IPS-15b (cell line): ENCODE data around the gene SOX5.
"Not testable (repeated sequence)": the region's sequence is repeated elsewhere in the genome, so short reads cannot be mapped to it uniquely, and the experiment has no call there.

Experiments
- H3K27me3 ChIP-seq: one replicate; pipeline ENCODE4 v1.6.1; 2013; ENCODE audit warnings: low read length; ENCODE audit not compliant: control insufficient read depth, insufficient read depth
- H3K36me3 ChIP-seq: one replicate; pipeline ENCODE4 v1.6.1; 2013; ENCODE audit warnings: low read length; ENCODE audit not compliant: control insufficient read depth, insufficient read depth
- H3K4me1 ChIP-seq: one replicate; pipeline ENCODE4 v1.6.1; 2013; ENCODE audit warnings: mild to moderate bottlenecking, low read length; ENCODE audit not compliant: control insufficient read depth, insufficient read depth
- H3K4me3 ChIP-seq: one replicate; pipeline ENCODE4 v1.5.1; 2013; ENCODE audit warnings: low read depth, low read length
- H3K9ac ChIP-seq: one replicate; pipeline ENCODE4 v1.6.1; 2013; ENCODE audit warnings: low read depth, mild to moderate bottlenecking, low read length
- H3K9me3 ChIP-seq: one replicate; pipeline ENCODE4 v1.6.1; 2013; ENCODE audit warnings: mild to moderate bottlenecking, low read length; ENCODE audit not compliant: control insufficient read depth, insufficient read depth

SOX5 gene

GRCh38 chr12:23534196-23534595 is 415.3 kb downstream of the SOX5 start:
- Histone ChIP-seq H3K9ac (no peak overlapping the region), H3K36me3 (no peaks in the 10 kb centered on the region), H3K9me3 (no peaks in the 10 kb centered on the region), H3K4me1 (no peaks in the 10 kb centered on the region), H3K27me3 (no peaks in the 10 kb centered on the region), H3K4me3 (no peak overlapping the region)

GRCh38 chr12:23533699-23534098 is 415.8 kb downstream of the SOX5 start:
- Histone ChIP-seq H3K4me1 (no peaks in the 10 kb centered on the region), H3K4me3 (no peak overlapping the region), H3K9ac (no peak overlapping the region), H3K36me3 (no peaks in the 10 kb centered on the region), H3K9me3 (no peaks in the 10 kb centered on the region), H3K27me3 (no peaks in the 10 kb centered on the region)

DNA sequence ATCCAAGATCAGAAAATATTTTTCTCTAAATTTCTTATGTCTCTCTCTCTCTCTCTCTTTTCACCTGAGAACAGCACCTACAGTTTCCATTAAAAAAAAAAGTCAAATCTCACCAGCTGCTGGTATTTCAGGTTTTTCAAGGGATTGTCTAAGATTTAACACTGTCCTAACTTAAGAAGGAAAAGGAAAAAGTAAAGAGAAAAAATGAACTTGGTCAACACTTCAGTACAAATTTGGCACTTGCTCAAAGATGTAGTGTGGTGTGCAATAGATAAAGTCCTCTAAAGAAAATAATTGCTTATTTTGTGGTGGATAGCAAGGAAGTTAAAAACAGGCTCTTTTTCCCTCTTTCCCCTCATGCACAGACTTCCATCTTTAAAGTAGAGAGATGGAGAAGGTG is 416.2 kb downstream of the SOX5 start:
- no peaks in the 10 kb centered on the region for H3K36me3 ChIP-seq
- H3K4me3 ChIP-seq = no peak overlapping the region
- no peaks in the 10 kb centered on the region for H3K4me1 ChIP-seq
- no peak overlapping the region for H3K9ac ChIP-seq
- H3K9me3 ChIP-seq = no peaks in the 10 kb centered on the region
- no peaks in the 10 kb centered on the region for H3K27me3 ChIP-seq

GRCh38 chr12:23528316-23528715 is 421.2 kb downstream of the SOX5 start:
- Histone ChIP-seq H3K4me3 (no peak overlapping the region), H3K4me1 (no peaks in the 10 kb centered on the region), H3K36me3 (no peaks in the 10 kb centered on the region), H3K9ac (no peak overlapping the region), H3K9me3 (no peaks in the 10 kb centered on the region), H3K27me3 (no peaks in the 10 kb centered on the region)

GRCh38 chr12:23525450-23526072 is 423.9 kb downstream of the SOX5 start:
- Histone ChIP-seq H3K36me3 (no peaks in the 10 kb centered on the region), H3K9me3 (no peaks in the 10 kb centered on the region), H3K27me3 (no peaks in the 10 kb centered on the region), H3K9ac (no peak overlapping the region), H3K4me1 (no peaks in the 10 kb centered on the region), H3K4me3 (no peak overlapping the region)

GRCh38 chr12:23523339-23523738 is 426.1 kb downstream of the SOX5 start:
- no peaks in the 10 kb centered on the region for H3K4me1 ChIP-seq
- H3K9ac ChIP-seq = no peak overlapping the region
- H3K9me3 ChIP-seq = no peaks in the 10 kb centered on the region
- H3K27me3 ChIP-seq = no peaks in the 10 kb centered on the region
- no peaks in the 10 kb centered on the region for H3K36me3 ChIP-seq
- H3K4me3 ChIP-seq = no peak overlapping the region

- not testable (repeated sequence) for H3K4me1 ChIP-seq, H3K9me3 ChIP-seq, H3K36me3 ChIP-seq, H3K9ac ChIP-seq, H3K4me3 ChIP-seq, H3K27me3 ChIP-seq
Observed at GRCh38 chr12:23519444-23519843, 430.0 kb downstream of the SOX5 start.

GRCh38 chr12:23515785-23516184 is 433.7 kb downstream of the SOX5 start:
- H3K9ac ChIP-seq, H3K9me3 ChIP-seq, H3K4me3 ChIP-seq, H3K36me3 ChIP-seq, H3K4me1 ChIP-seq, H3K27me3 ChIP-seq: not testable (repeated sequence)

DNA sequence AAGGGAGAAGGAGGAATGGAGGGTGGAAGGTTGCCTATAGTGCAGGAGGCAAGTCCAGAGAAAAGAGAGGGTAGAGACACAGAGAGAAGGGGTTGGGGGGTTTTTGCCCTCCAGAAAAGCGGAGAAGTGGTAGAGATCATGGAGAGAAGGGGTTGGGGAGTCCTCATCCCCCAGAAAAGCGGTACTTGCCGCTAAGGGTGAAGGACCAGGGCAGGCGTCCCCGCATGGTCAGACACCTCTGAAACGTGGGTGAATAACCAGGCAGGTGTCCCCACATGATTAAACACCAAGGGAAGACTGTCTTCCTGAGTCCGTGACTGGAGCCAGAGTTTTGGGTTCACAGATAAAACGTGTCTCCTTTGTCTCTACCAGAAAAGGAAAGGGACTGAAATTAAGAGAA is 439.0 kb downstream of the SOX5 start:
- Histone ChIP-seq H3K9ac (no peak overlapping the region), H3K36me3 (no peaks in the 10 kb centered on the region), H3K27me3 (no peaks in the 10 kb centered on the region), H3K4me1 (no peaks in the 10 kb centered on the region), H3K4me3 (no peak overlapping the region), H3K9me3 (no peaks in the 10 kb centered on the region)

DNA sequence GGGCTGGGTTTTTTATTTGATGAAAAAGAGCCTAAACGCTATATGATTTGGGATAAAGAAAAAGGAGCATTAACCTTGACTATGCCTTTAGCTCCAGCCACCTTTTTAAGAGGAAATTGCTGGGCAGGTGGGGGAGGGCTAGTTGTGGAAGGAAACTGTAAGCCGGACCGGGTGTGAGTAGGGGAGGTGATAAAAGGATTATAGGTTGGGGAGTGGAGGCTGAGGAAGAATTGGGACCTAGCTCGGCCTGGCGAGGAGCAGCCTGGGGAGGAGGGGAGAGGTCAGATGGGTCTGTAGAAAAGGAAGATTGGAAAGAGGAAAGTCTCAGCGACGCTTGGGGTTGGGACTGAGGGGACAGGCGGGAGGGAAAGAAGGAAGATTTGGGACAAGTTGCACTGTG is 439.6 kb downstream of the SOX5 start:
- H3K4me1 ChIP-seq, H3K36me3 ChIP-seq, H3K9ac ChIP-seq, H3K9me3 ChIP-seq, H3K27me3 ChIP-seq, H3K4me3 ChIP-seq: not testable (repeated sequence)

DNA sequence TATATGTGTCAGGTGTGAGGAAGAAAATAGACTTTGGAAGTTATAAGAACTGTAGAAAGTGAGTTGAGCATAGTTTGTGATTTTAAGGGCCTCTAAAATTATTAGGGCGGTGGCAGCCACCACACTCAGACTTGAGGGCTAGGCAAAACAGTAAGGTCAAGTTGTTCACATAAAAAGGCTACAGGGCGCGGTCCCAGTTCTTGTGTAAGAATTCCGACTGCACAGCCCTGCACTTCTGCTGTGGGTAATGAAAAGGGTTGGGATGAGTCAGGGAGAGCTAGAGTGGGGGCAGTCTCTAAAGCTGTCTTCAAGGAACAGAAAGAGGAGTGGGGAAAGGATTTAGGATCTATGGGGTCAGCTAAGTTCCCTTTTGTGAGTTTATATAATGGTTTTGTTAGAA is 441.7 kb downstream of the SOX5 start:
- not testable (repeated sequence) for H3K4me3 ChIP-seq, H3K9me3 ChIP-seq, H3K9ac ChIP-seq, H3K4me1 ChIP-seq, H3K36me3 ChIP-seq, H3K27me3 ChIP-seq

- not testable (repeated sequence) for H3K4me1 ChIP-seq, H3K9me3 ChIP-seq, H3K4me3 ChIP-seq, H3K9ac ChIP-seq, H3K36me3 ChIP-seq, H3K27me3 ChIP-seq
Observed at GRCh38 chr12:23505736-23506135, 443.7 kb downstream of the SOX5 start.
